GM13977 (cell line): ENCODE results near the gene CCDC175.

Source experiments
- DNase-seq: peaks from one replicate; pipeline ENCODE4 v3.0.0; 2012; ENCODE audit warnings: low spot score
- in situ Hi-C: fragments of 300-500 bp; cut with MboI; formaldehyde crosslinking; loops from one replicate; pipeline ENCODE4 v1.12.0; 2022; ENCODE audit warnings: low sequenced_read_pairs, low pct_unique_long_range_greater_than_20kb, mixed read lengths, inconsistent platforms; ENCODE audit not compliant: unreplicated experiment
- TF ChIP-seq, protein P1 (sequence below): IDR thresholded peaks from 2 replicates; pipeline ENCODE4 v1.5.1; 2012; ENCODE audit warnings: mild to moderate bottlenecking, control low read depth; ENCODE audit not compliant: insufficient read depth; ENCODE audit errors: extremely low read depth, missing control alignments

Gene CCDC175

DNA sequence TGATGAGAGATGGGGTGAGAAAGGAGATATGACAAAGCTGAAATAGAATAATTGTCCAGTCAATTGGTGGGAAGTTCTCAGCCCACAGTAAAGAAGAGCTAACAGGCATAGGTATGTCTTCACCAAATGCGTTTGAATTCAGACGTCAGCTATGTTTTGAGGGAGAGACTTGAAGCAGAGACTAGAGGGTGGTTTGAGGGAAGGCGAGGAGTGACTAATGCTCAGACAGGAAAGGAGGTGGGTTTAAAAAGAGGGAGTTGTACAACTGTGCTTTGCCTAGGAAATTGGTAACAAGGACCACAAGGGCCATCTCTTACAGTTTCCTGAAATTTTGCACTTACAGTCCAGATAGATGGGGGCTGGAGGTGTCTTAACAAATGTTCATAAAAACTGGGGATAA, 85.9 kb downstream of the CCDC175 start:
- no peak for DNase-seq
- TF ChIP-seq, protein P1, sequence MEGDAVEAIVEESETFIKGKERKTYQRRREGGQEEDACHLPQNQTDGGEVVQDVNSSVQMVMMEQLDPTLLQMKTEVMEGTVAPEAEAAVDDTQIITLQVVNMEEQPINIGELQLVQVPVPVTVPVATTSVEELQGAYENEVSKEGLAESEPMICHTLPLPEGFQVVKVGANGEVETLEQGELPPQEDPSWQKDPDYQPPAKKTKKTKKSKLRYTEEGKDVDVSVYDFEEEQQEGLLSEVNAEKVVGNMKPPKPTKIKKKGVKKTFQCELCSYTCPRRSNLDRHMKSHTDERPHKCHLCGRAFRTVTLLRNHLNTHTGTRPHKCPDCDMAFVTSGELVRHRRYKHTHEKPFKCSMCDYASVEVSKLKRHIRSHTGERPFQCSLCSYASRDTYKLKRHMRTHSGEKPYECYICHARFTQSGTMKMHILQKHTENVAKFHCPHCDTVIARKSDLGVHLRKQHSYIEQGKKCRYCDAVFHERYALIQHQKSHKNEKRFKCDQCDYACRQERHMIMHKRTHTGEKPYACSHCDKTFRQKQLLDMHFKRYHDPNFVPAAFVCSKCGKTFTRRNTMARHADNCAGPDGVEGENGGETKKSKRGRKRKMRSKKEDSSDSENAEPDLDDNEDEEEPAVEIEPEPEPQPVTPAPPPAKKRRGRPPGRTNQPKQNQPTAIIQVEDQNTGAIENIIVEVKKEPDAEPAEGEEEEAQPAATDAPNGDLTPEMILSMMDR, result no peak
- in situ Hi-C loops, result no loop called here

DNA sequence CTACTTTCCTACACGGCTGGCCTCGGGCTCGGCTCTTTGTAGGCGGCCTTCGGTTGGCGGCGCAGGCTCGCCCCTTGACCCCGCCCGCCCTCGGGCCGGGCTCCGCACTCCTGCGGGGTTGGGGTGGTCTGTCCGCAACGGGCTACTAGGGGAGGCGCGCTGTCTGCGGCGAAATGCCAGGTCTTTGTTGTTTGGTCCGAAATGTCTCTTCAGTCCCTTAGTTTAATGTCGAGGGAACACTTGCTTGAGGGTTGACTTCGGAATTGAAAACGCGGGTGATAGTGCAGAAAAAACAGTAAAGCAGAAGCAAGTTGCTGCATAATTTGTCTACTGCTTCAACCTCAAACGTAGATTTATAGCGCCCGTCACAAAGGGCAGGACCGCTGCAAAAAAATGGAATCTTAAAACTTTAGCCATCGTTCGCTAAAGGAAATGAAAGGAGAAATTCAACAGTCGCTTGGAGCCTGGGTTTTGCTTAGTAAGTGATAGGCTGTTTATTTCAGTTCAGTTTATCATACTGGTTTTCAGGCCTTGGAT, 91.9 kb downstream of the CCDC175 start:
- DNase-seq, result no peak
- in situ Hi-C loops, result no loop called here
- TF ChIP-seq, protein P1, result no peak

DNA sequence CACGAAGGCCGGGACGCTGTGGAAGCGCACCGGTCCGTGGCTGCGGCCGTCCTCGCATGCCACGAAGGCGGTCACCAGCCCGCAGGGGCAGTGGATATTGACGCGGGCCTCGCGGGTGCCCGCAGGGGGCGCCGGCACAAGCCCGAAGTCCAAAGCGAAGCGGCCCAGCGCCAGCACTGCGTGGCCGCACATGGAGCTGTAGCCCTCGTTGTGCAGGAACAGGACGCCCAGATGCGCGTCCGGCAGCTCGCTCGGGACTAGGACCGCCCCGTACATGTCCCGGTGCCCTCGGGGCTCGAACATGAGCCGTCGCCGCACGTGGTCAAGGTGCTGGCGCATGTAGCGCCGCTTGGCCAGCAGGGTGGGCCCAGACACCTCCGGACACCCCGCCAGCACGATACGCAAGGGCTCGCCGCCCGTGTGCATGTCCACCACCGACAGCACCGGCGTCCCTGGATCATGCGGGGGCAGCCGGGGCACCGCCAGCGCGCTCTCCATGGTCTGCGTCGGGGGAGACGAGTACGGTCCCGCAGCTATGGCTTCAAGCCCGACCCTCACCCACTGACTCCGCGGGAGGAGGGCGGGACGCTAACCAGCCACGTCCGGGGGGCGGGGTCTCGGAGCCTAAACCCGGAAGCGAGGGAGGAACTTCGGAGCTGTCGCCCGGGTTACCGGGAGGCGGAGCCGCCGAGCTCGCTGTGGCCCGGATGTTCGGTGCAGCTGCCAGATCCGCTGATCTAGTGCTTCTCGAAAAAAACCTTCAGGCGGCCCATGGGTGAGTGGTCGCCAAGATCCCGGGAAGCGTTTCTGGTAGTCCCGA, 92.6 kb downstream of the CCDC175 start, which contains the start of the genes JKAMP and L3HYPDH:
TSS of gene JKAMP (plus strand) at position 699 of the 820 bp plus-strand sequence. CDS start at position 772, 73 bp downstream.
TSS of gene L3HYPDH (minus strand) at position 590 of the 820 bp plus-strand sequence. CDS start at position 498, 92 bp downstream.
- peak; percentile 95 for DNase-seq
- in situ Hi-C loops, result no loop called here
- TF ChIP-seq, protein P1, result peak; percentile 64

DNA sequence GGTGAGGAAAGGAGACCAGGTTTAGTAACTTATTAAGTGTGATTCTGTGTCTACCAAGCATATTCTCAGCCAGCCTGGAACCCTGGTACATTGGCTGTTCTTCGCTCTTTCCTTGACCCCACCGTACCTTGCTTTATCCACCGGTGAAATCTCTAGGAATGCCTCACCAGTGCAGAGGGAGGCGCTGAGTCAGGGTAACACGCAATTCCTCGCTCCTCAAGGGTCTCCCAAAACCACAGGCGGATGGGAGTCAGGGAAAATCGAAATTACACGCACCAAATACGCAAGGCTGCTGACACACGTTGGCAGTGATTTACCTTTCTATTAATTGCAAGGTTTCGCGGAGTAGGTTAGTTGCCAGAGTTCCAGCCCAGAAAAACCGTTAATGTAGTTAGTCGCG, 93.2 kb downstream of the CCDC175 start:
- in situ Hi-C loops, result no loop called here
- no peak for DNase-seq
- TF ChIP-seq, protein P1, result no peak

DNA sequence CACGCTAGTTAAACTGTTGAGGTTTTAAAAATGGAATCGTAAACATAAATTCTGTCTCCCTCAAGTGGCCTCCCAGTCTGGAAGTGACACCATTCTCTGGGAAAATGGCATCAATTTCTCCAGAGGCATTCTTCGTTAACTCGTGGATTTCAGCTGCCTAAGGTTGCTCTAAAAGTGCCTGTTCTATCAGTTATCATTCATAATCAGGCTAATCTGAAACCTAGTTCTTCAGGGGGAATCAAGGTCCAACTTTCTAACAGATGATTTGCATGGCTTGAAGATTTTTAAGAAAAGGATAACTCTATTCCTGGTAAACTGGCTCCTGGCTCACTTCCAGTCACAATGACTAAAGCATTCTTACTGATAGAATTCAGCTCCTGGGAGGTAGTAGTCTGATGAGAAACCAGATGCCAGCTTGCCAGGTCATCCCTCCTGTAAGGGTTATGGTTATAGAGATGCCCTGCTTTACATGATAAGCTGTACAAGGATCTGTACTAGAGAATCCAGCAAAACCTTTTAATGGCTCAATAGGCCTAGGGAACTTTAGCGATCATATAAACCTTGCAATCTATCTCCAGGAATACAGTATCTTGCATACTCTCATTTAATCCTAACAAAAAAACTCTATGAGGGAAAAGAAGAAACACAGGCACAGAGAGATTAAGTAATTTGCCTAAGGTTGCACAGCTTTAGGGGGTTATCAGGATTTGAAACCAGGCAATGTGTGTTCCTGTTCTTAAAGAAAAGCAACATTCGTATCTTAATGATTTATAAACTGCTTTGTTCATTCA, 93.9 kb downstream of the CCDC175 start:
- DNase-seq, result no peak
- in situ Hi-C loops, result no loop called here
- TF ChIP-seq, protein P1, result no peak

DNA sequence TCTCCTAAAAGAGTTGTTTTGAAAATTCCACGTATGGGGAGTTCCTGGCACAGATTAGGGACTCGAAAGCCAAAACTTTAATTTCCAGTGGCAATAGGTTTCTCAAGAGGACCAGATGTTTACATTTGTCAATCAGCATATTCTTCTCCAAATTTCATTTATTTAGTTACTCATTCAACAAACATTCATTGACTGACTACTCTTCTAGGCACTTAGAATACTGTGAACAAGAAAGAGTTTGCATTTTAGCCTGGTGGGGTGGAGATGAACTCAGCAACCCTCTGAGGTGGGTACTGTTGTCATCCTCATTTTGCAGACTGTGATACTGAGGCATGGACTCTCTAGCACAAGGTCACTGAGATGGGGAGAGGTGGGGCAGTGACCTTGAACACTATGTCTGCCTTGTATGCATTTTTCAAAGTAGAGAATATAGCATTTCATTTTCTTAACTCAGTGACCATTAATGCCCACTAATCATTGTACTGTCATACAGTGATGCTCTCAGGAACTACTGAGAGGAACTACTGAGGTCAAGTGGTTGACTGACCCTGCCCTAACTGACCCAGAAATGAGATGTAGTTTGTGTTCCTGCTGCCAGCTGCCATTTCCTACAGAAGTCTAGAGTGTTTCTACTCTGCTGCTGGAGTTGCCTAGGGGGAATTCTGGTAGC, 94.6 kb downstream of the CCDC175 start:
- TF ChIP-seq, protein P1, result no peak
- in situ Hi-C loops, result no loop called here
- DNase-seq, result no peak
